ENCODE data around the gene RNU7-1.

RNU7-1 gene

GRCh38 chr12:6937481-6938352 is 5.9 kb upstream of the RNU7-1 start:
- peak; percentile 86 for DNase-seq (ENCODE audit: low spot score)

GRCh38 chr12:6938353-6939190 is 5.0 kb upstream of the RNU7-1 start:
- no peak for DNase-seq (ENCODE audit: low spot score)

GRCh38 chr12:6939191-6939540 is 4.5 kb upstream of the RNU7-1 start:
- DNase-seq (ENCODE audit: low spot score), result no peak

GRCh38 chr12:6941267-6941666 is 2.3 kb upstream of the RNU7-1 start:
- DNase-seq (ENCODE audit: low spot score), result no peak

- DNase-seq (ENCODE audit: low spot score), result no peak
These were observed 1.8 kb upstream of the RNU7-1 start for GRCh38 chr12:6941782-6942181.

- DNase-seq (ENCODE audit: low spot score), result no peak
These were observed 1.3 kb upstream of the RNU7-1 start for GRCh38 chr12:6942331-6942665.

- peak; percentile 94 for DNase-seq (ENCODE audit: low spot score)
These were observed 261 bp upstream of the RNU7-1 start for GRCh38 chr12:6943389-6943721.

- DNase-seq (ENCODE audit: low spot score), result peak; percentile 84
These were observed 968 bp downstream of the RNU7-1 start for GRCh38 chr12:6944381-6945186.

GRCh38 chr12:6945613-6946012 is 2.0 kb downstream of the RNU7-1 start:
- DNase-seq (ENCODE audit: low spot score), result no peak

GRCh38 chr12:6946033-6946919 is 2.7 kb downstream of the RNU7-1 start:
- DNase-seq (ENCODE audit: low spot score), result peak; percentile 80

GRCh38 chr12:6946920-6947374 is 3.3 kb downstream of the RNU7-1 start:
- no peak for DNase-seq (ENCODE audit: low spot score)

- no peak for DNase-seq (ENCODE audit: low spot score)
These were observed 4.0 kb downstream of the RNU7-1 start for GRCh38 chr12:6947615-6948014.

GRCh38 chr12:6948873-6949594 is 5.4 kb downstream of the RNU7-1 start:
- no peak for DNase-seq (ENCODE audit: low spot score)

- DNase-seq (ENCODE audit: low spot score), result no peak
These were observed 6.8 kb downstream of the RNU7-1 start for GRCh38 chr12:6950401-6950801.

- DNase-seq (ENCODE audit: low spot score), result peak; percentile 64
These were observed 7.4 kb downstream of the RNU7-1 start, which contains the start of gene PTPN6 for GRCh38 chr12:6950811-6951540. Gene PTPN6 (plus strand): TSS chr12:6951356. CDS start chr12:6951513, 157 bp downstream.

- no peak for DNase-seq (ENCODE audit: low spot score)
These were observed 8.0 kb downstream of the RNU7-1 start for GRCh38 chr12:6951551-6952120.

- no peak for DNase-seq (ENCODE audit: low spot score)
These were observed 8.7 kb downstream of the RNU7-1 start for GRCh38 chr12:6952121-6952862.

- DNase-seq (ENCODE audit: low spot score), result no peak
These were observed 9.3 kb downstream of the RNU7-1 start for GRCh38 chr12:6952863-6953441.

Data from germinal center (tissue), 1 donor.